ENCODE measurements around the gene ITGB1BP1.

DNA sequence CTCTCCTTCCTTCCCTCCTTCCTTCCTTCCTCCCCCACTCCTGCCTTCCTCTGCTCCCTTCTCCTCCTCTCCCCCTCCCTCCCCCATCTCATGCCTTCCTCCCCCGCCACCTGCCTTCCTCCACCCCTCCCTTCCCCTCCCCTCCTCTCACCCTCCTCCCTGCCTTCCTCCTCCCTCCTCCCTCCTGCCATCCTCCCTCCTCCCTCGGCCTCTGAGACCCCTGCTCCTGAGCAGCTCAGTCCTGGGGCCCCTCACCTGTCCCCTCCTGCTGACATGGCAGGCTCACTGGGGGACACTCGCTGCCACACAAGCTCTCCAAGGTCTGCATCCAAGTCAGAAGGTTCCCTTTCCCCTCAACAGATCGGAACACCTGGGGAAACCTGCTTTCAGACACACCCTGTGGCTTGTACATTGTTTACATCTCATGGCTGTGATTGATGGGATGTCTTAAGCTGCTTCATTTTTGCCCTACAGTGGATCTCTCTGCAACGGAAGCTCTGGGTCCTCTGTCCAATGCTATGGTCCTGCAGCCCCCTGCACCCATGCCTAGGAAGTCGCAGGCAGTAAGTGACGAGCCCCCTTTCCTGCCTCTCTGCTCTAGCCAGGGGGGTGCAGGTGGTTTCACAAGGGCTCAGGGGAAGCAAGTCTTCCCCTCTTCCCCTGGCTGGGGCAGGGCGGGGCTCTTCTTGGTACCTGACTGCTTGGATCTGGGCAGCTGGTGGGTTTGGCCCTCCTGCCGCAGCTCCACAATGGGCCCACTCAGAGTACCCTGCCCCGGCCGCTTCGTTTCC is 22.9 kb downstream of the ITGB1BP1 start:
- TF ChIP-seq POLR2A (IDR thresholded peaks at IDR 0.05): no peak
- TF ChIP-seq, protein P1, sequence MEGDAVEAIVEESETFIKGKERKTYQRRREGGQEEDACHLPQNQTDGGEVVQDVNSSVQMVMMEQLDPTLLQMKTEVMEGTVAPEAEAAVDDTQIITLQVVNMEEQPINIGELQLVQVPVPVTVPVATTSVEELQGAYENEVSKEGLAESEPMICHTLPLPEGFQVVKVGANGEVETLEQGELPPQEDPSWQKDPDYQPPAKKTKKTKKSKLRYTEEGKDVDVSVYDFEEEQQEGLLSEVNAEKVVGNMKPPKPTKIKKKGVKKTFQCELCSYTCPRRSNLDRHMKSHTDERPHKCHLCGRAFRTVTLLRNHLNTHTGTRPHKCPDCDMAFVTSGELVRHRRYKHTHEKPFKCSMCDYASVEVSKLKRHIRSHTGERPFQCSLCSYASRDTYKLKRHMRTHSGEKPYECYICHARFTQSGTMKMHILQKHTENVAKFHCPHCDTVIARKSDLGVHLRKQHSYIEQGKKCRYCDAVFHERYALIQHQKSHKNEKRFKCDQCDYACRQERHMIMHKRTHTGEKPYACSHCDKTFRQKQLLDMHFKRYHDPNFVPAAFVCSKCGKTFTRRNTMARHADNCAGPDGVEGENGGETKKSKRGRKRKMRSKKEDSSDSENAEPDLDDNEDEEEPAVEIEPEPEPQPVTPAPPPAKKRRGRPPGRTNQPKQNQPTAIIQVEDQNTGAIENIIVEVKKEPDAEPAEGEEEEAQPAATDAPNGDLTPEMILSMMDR (IDR thresholded peaks at IDR 0.05): no peak
